Uterus (tissue), 2 donors: ENCODE measurements around the gene TEK.

Experiments
- CTCF ChIP-seq, 4 experiments: fragments of 200-600 bp in 2 of 4; fragments of 450-650 bp in 2 of 4; sonication (generic) in 2 of 4; IDR thresholded peaks; one replicate each; pipeline ENCODE4 v1.5.1; 2016 to 2019; ENCODE audit warnings: antibody characterized with exemption in 4 of 4, mild to moderate bottlenecking in 2 of 4, moderate library complexity in 1 of 4
- POLR2A ChIP-seq, 2 donors: fragments of 450-650 bp; IDR thresholded peaks; one replicate each; pipeline ENCODE4 v1.6.1; 2016; ENCODE audit warnings: antibody characterized with exemption in 2 of 2, mild to moderate bottlenecking in 1 of 2, moderate library complexity in 1 of 2

DNA sequence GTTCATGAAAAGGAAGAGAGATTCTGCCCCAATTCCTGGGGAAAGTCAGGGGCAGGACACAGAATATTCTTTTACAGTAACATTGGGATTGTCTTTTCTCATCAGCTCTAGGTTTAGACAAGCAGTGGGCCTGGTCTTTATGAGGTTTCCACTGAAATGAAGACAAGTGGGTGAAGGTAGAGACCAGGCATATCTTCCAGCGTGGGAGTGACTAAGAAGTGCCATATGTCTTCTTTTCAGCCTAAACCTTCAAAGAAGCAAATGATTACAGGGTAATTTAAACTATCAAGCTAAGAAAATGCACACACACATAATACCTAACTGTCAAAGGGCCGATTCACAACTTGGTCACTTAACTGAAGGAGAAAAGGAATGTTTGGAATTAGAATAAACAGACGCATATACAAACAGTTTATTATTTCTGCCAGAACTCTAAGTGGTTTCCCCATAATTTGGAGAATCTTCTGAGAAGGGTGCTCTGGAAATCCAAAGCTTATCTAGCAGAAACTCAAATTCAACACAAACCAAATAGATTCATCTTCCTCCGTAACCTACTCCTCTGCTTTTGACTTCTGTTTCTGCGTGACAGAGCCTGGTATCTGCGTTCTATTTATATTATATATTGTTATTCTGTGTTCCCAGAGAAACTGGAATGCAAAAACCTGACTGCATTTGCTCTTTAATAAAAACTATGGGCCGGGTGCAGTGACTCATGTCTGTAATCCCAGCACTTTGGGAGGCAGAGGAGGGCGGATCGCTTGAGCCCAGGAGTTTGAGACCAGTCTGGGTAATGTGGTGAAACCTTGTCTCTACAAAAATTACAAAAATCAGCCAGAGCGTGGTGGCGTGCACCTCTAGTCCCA is 22.0 kb upstream of the TEK start:
- no peak for TF ChIP-seq CTCF (IDR thresholded peaks at IDR 0.05)
- TF ChIP-seq POLR2A (IDR thresholded peaks at IDR 0.05) = no peak
